OCI-LY3 (cell line): ENCODE results near the gene MRPL55.

Experiments
- H2AFZ ChIP-seq: fragments of 200-600, 300-600 bp; shearing (Covaris generic); 2 replicates; pipeline ENCODE4 v1.6.0; 2014; ENCODE audit warnings: antibody characterized with exemption, low read depth, low read length
- H3K27ac ChIP-seq: fragments of 200-600, 300-600 bp; sonication (generic); 2 replicates; pipeline ENCODE4 v1.5.1; 2014; ENCODE audit warnings: mild to moderate bottlenecking, low read length, moderate library complexity, mixed read lengths
- H3K27me3 ChIP-seq: fragments of 200-600, 300-600 bp; sonication (generic); 2 replicates; pipeline ENCODE4 v1.6.1; 2014; ENCODE audit warnings: low read depth, low read length, mixed read lengths
- H3K36me3 ChIP-seq: fragments of 200-600, 300-600 bp; sonication (generic); replicated peaks from 2 replicates; pipeline ENCODE3; 2014; ENCODE audit warnings: low read depth, low read length, mixed read lengths
- H3K4me1 ChIP-seq: fragments of 300-600, 200-600 bp; sonication (generic); 2 replicates; pipeline ENCODE4 v1.6.1; 2014; ENCODE audit warnings: low read length, mixed read lengths
- H3K4me2 ChIP-seq: fragments of 200-600, 300-600 bp; sonication (generic); 2 replicates; pipeline ENCODE4 v1.6.1; 2014; ENCODE audit warnings: low read length, mixed read lengths
- H3K4me3 ChIP-seq: fragments of 300-600, 200-600 bp; sonication (generic); 2 replicates; pipeline ENCODE4 v1.5.1; 2014; ENCODE audit warnings: antibody characterized with exemption, mild to moderate bottlenecking, low read length, moderate library complexity
- H3K79me2 ChIP-seq: fragments of 300-600, 200-600 bp; shearing (Covaris generic); 2 replicates; pipeline ENCODE4 v1.6.1; 2014; ENCODE audit warnings: mild to moderate bottlenecking, low read length, mixed read lengths
- H3K9ac ChIP-seq: fragments of 300-600, 200-600 bp; shearing (Covaris generic); 2 replicates; pipeline ENCODE4 v1.6.0; 2014; ENCODE audit warnings: mild to moderate bottlenecking, low read length, moderate library complexity
- H3K9me3 ChIP-seq: fragments of 200-600, 300-600 bp; shearing (Covaris generic); 2 replicates; pipeline ENCODE4 v1.6.1; 2014; ENCODE audit warnings: low read length, mixed read lengths; ENCODE audit not compliant: insufficient read depth
- H4K20me1 ChIP-seq: fragments of 200-600, 300-600 bp; sonication (generic); 2 replicates; pipeline ENCODE4 v1.6.1; 2016; ENCODE audit warnings: low read length, mixed read lengths; ENCODE audit not compliant: insufficient read depth
- EZH2phosphoT487 ChIP-seq: fragments of 200-600 bp; shearing (Covaris generic); IDR thresholded peaks from 2 replicates; pipeline ENCODE4 v1.6.1; 2018; ENCODE audit warnings: antibody characterized with exemption, mixed run types, low read depth
- TF ChIP-seq, protein P1 (sequence below): fragments of 200-600, 300-600 bp; sonication (generic); IDR thresholded peaks from 2 replicates; pipeline ENCODE4 v1.5.1; 2014; ENCODE audit warnings: antibody characterized with exemption, low read length, low read depth

MRPL55 gene

GRCh38 chr1:228151180-228151925 is 42.3 kb upstream of the MRPL55 start:
- TF ChIP-seq, protein P1, sequence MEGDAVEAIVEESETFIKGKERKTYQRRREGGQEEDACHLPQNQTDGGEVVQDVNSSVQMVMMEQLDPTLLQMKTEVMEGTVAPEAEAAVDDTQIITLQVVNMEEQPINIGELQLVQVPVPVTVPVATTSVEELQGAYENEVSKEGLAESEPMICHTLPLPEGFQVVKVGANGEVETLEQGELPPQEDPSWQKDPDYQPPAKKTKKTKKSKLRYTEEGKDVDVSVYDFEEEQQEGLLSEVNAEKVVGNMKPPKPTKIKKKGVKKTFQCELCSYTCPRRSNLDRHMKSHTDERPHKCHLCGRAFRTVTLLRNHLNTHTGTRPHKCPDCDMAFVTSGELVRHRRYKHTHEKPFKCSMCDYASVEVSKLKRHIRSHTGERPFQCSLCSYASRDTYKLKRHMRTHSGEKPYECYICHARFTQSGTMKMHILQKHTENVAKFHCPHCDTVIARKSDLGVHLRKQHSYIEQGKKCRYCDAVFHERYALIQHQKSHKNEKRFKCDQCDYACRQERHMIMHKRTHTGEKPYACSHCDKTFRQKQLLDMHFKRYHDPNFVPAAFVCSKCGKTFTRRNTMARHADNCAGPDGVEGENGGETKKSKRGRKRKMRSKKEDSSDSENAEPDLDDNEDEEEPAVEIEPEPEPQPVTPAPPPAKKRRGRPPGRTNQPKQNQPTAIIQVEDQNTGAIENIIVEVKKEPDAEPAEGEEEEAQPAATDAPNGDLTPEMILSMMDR: no peak
- TF ChIP-seq EZH2phosphoT487: no peak
- peaks cover 4% of the 10 kb centered on the region; the same call in 1 of the 2 replicates for H3K79me2 ChIP-seq
- H3K27ac ChIP-seq: no peak overlapping the region
- no peaks in the 10 kb centered on the region for H3K27me3 ChIP-seq
- H2AFZ ChIP-seq: no peak overlapping the region
- peaks cover 6% of the 10 kb centered on the region; the same call in 1 of the 2 replicates for H4K20me1 ChIP-seq
- H3K4me1 ChIP-seq: no peaks in the 10 kb centered on the region
- no peak overlapping the region for H3K9ac ChIP-seq
- peaks cover 6% of the 10 kb centered on the region for H3K36me3 ChIP-seq
- no peaks in the 10 kb centered on the region for H3K9me3 ChIP-seq
- no peak overlapping the region for H3K4me2 ChIP-seq
- no peak overlapping the region for H3K4me3 ChIP-seq

GRCh38 chr1:228150461-228151179 is 41.5 kb upstream of the MRPL55 start:
- peaks cover 6% of the 10 kb centered on the region for H3K36me3 ChIP-seq
- no peak overlapping the region for H2AFZ ChIP-seq
- TF ChIP-seq, protein P1: no peak
- H3K4me1 ChIP-seq: no peaks in the 10 kb centered on the region
- H3K27ac ChIP-seq: no peak overlapping the region
- no peak overlapping the region for H3K4me2 ChIP-seq
- H3K9ac ChIP-seq: no peak overlapping the region
- no peaks in the 10 kb centered on the region for H3K9me3 ChIP-seq
- H3K27me3 ChIP-seq: no peaks in the 10 kb centered on the region
- H3K4me3 ChIP-seq: no peak overlapping the region
- H4K20me1 ChIP-seq: peaks cover 6% of the 10 kb centered on the region; the same call in 1 of the 2 replicates
- H3K79me2 ChIP-seq: peaks cover 11% of the 10 kb centered on the region

GRCh38 chr1:228150120-228150460 is 41.0 kb upstream of the MRPL55 start:
- Histone ChIP-seq H4K20me1 (peaks cover 6% of the 10 kb centered on the region; the same call in 1 of the 2 replicates), H3K36me3 (peaks cover 6% of the 10 kb centered on the region)

More at GRCh38 chr1:228150120-228150460, 41.0 kb upstream of the MRPL55 start:
- H3K27me3 ChIP-seq: no peaks in the 10 kb centered on the region
- no peaks in the 10 kb centered on the region for H3K9me3 ChIP-seq
- H3K27ac ChIP-seq: no peak overlapping the region
- no peak overlapping the region for H2AFZ ChIP-seq
- no peak overlapping the region for H3K4me2 ChIP-seq
- peaks cover 16% of the 10 kb centered on the region for H3K79me2 ChIP-seq
- no peak overlapping the region for H3K4me3 ChIP-seq
- H3K4me1 ChIP-seq: no peaks in the 10 kb centered on the region
- H3K9ac ChIP-seq: no peak overlapping the region
- no peak for TF ChIP-seq EZH2phosphoT487
- TF ChIP-seq, protein P1: no peak
